ENCODE results near the gene TPPP.
"Not testable (repeated sequence)": the region's sequence is repeated elsewhere in the genome, so short reads cannot be mapped to it uniquely, and the experiment has no call there.

TPPP gene

GRCh38 chr5:692529-693041 is 567 bp downstream of the TPPP start:
- DNase-seq, result not testable (repeated sequence)

DNA sequence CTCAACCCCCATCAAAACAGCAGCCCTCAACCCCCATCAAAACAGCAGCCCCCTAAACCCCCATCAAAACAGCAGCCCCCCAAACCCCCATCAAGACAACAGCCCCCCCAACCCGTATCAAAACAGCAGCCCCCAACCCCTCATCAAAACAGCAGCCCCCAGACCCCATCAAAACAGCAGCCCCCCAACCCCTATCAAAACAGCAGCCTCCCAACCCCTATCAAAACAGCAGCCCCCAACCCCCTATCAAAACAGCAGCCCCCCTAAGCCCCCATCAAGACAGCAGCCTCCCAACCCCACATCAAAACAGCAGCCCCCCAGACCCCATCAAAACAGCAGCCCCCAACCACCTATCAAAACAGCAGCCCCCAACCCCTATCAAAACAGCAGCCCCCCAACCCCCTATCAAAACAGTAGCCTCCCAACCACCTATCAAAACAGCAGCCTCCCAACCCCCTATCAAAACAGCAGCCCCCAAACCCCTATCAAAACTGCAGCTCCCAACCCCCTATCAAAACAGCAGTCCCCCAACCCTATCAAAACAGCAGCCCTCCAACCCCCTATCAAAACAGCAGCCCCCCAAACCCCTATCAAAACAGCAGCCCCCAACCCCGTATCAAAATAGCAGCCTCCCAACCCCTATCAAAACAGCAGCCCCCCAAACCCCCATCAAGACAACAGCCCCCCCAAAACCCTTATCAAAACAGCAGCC is 1.2 kb downstream of the TPPP start:
- no peak for DNase-seq

GRCh38 chr5:691049-691448 is 2.1 kb downstream of the TPPP start:
- not testable (repeated sequence) for DNase-seq

DNA sequence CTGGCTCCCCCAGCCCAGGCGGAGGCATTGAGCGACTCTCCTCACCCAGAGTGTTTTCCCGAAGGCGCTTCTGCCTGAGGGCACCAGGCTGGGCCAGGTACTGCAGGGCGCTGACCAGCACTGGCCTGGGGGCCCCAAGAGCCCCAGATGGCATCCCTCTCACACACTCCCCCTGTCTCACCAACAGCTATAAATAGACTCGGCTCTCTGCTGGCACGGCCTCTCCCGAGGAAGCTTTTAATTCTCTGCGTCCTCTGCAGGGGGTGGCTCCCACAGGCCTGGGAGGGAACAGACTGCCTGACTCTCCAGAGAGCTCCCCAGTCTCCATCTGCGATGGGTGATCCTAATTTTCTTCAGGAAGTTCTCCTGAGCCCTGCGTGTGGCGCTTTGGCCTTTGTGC is 2.9 kb downstream of the TPPP start:
- DNase-seq, result not testable (repeated sequence)

GRCh38 chr5:688348-689010 is 4.7 kb downstream of the TPPP start:
- DNase-seq, result not testable (repeated sequence)

DNA sequence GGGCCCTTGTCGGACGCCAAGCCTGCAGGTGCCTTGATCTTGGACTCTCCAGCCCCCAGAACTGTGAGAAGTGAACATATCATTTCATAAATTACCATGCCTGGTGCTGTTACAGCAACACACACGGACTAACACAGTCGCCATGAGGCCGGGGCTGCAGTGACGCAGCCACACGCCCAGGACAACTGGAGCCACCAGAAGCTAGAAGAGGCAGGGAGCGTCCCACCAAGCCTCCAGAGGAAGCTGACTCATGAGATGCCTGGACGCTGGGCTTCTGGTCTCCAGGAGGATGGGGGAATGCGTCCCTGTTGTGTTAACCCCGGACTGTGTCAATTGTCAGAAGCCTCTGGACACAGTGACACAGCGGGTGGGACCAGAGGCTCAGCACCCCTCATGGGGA is 6.2 kb downstream of the TPPP start:
- not testable (repeated sequence) for DNase-seq

DNA sequence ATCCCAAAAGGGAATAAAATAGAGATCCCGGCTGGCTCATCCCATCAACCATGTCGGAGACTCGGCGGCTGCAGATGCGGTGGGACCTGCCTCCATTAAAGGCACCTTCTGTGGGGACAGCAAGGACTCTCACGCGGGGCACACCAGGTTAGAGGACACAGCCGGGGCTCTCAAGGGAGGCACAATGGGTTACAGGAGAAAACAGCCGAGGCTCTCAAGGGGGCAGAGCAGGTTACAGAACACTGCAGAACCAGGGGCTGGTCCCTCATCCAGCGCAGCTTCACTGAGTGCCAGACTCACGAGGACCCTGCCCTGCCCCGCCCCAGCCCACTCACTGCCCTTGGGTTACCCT is 7.0 kb downstream of the TPPP start:
- DNase-seq, result not testable (repeated sequence)

GRCh38 chr5:685262-686171 is 7.6 kb downstream of the TPPP start:
- DNase-seq, result no peak

- DNase-seq, result no peak
Measured at GRCh38 chr5:684751-685216, 8.4 kb downstream of the TPPP start.

- DNase-seq, result no peak
Measured at GRCh38 chr5:683551-684481, 9.3 kb downstream of the TPPP start.

DNA sequence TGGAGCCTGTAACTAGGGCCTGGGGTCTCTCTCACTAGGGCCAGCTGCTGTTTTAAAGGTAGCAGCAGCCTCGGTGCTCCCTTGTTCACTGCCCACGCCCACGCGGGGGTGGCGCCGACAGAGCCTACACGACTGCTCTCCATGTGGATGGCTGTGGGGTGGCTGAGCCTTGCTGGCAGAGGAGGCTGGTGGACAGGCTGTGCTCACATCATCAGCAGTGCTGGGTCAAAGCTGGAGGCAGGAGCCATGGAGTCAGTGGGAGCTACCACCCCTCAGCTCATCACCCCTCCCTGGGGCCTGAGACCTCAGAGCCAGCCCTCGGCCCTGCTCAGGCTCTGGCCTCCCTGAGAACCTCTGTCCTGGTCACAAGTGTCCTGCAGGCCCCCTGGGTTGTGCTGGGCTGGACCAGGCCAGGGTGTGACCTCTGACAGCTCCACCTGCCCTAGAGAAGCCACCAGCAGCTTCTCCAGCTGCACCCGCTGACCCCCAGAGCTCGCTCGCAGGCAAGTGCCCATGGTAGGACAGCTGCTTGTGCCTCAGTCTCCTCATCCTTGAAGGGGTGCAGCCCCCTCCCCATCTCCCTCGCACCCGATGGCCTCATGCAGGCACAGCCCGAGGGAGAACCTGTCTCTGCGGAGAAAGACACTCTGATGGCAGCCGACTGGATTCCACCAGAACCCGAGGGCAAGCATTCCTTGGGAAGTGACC is 10.3 kb downstream of the TPPP start:
- DNase-seq, result not testable (repeated sequence)

DNA sequence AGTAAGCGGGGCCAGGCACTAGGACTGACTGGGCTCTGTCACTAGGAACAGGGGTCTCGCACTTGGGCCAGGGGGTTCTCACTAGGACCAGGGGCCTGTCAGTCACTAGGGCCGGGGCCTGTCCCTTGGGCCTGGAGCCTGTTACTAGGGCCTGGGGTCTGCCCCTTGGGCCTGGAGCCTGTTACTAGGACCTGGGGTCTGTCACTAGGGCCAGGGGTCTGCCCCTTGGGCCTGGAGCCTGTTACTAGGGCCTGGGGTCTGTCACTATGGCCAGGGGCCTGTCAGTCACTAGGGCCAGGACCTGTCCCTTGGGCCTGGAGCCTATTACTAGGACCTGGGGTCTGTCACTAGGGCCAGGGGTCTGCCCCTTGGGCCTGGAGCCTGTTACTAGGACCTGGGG is 10.9 kb downstream of the TPPP start:
- DNase-seq, result not testable (repeated sequence)

DNA sequence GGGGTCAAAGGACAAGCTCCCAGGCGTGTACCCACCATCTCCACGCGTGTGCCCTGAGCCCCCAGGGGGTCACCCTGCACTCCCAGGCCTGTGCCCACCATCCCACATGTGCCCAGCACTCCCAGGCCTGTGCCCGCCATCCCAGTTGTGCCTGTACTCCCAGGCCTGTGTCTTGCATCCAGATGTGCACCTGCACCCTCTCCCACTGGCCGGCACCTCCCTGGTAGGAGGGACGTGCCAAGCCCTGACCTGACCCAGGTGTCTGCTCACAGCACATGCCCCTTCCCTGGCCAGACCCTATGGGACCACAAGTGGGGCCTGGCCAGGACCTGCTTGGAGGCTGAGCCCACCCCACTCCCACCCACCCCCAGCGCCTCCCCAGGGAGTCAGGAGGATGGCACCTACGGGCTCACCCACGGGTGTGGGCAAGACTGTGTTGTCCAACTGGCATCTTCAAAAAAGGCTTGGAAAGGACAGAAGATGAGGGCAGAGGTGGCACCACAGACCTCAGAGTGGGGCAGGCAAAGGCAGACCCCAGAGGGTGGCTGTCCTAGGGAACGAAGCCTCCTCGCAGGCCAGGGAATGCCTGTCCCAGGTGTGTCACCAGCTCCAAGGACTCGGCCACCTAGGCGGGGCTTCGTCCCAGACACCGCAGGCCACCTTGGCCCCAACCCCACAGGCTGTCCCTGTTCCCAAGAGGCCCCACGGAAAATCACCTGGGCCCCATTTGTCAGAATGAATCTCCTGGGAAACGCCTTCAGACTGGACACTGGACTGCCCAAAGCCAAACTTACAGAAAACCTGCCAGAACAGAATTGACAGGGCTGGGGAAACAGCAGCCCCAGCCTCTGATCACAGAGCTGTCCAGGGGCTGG is 11.6 kb downstream of the TPPP start:
- not testable (repeated sequence) for DNase-seq

DNA sequence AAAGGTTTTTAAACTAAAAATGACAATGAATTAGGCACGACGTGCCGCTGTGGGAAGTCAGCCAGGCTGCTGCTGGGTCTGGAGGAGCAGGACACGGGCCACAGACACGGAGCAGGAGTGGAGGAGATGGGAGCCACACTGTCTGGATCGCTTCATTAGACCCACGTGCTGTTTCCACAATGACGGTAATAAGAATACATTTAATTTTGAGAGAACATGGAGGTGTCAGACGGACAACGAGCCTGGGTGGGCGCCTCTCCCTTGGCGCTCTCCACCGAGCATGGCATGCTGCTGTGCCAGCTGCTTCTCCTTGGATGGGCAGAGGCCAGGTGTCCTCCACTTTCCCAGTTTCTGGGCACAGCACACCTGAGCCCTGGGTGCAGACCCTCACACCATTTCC is 12.3 kb downstream of the TPPP start:
- DNase-seq, result not testable (repeated sequence)

- not testable (repeated sequence) for DNase-seq
Measured at GRCh38 chr5:680118-680795, 12.9 kb downstream of the TPPP start.

DNA sequence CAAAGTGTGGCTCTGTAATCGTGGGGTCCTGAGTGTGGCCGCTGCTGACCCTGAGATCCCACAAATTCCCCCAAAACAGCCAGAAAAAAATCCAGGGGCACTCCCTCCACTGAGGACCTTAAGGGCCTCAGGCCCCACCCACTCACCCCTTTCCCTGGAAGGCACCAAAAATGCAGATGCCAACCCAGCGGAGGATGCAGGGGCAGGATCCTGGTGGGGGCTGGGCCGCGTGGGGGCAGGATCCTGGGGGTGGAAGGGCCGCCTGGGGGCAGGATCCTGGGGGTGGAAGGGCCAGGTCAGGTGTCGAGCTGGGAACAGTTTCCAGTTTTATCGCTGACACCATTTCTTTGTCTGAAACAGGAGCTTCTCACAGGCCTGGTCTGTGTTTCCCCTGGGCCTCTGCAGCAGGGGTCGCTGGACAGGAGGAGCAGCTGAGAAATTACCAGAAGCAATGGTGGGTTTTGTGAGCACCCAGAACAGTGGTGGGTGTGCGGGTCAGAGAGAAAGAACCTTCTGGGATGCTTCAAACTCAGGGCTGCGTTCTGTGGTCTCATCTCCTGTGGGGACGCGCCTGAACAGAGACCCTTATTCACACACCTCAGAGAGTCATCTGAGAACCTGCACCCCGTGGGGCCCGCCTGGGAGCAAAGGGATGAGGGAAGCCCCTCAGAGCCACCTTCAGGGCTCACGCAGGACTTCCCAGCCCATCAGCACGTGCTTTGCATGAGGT is 13.8 kb downstream of the TPPP start:
- DNase-seq, result not testable (repeated sequence)

DNA sequence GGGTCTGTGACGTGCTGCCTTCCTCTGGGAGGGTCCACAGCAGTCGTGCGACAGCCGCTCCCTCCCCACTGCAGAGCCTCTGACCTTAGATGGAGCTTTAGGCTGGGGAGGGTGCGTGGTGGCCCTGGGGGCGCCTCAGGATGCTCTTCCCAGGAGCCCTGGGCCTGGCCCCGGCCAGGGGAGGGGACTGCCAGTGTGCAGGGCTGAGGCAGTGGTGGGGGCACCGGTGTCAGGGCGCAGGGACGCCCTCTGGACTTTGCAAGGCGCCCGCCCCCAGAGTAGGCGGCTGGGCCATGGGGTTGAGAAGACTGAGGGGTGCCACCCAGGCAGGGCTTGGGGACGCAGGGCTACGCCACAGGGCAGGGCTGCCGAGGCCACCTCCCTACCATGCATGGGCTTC is 14.6 kb downstream of the TPPP start:
- not testable (repeated sequence) for DNase-seq

- no peak for DNase-seq
Measured at GRCh38 chr5:677131-678101, 15.7 kb downstream of the TPPP start.

Measured in suppressor macrophage treated with lipopolysaccharide for 1 hour (primary cell).